GM19395 (cell line): ENCODE results near the gene AGMAT.
A peak's percentile ranks its signal among the peaks of the same experiment; 100 is the strongest.

Source experiments
- ATAC-seq: cut with Tn5 transposase; IDR thresholded peaks from one replicate; pipeline ENCODE4 v1.9.1; 2021; ENCODE audit warnings: mild to moderate bottlenecking, moderate library complexity; ENCODE audit not compliant: unreplicated experiment

AGMAT gene, protein sequence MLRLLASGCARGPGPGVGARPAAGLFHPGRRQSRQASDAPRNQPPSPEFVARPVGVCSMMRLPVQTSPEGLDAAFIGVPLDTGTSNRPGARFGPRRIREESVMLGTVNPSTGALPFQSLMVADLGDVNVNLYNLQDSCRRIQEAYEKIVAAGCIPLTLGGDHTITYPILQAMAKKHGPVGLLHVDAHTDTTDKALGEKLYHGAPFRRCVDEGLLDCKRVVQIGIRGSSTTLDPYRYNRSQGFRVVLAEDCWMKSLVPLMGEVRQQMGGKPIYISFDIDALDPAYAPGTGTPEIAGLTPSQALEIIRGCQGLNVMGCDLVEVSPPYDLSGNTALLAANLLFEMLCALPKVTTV

DNA sequence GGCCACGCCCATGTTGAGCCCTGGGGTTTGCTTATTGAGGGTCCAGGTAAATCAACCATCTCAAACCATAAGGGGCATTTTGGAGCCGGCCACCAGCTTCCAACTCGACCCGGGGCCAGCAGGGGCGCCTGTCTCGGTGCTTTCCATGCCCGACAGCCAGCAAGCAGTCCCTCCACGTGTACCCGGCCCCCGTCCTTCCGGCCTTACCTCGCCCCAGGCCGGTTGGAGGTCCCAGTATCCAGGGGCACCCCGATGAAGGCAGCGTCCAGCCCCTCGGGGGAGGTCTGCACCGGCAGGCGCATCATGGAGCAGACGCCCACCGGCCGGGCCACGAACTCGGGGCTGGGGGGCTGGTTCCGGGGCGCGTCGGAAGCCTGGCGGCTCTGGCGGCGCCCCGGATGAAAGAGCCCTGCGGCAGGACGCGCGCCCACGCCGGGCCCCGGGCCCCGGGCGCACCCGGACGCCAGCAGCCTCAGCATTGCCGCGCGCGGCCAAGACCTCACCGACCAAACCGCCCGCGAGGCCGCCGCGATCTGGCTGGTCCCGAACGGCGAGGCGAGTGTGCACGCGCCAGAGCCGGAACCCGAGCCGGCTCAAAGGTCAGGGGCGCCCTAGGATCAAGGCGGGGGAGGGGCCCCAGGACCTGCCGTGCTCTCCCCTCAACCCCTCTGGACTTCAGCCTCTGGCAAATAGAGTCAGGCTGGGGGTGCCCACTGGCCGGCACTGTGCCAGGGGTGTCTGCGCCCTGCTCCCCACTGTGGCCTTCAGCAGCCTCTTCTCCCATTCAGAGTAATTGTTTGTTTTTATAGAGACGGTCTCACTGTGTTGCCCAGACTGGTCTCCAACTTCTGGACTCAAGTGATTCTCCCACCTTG lies at the start of gene AGMAT:
Gene AGMAT, minus strand, starts transcription at position 563 of the 875 bp plus-strand sequence. Its CDS starts 84 bp downstream, at position 479.
- ATAC-seq: peak; percentile 66

DNA sequence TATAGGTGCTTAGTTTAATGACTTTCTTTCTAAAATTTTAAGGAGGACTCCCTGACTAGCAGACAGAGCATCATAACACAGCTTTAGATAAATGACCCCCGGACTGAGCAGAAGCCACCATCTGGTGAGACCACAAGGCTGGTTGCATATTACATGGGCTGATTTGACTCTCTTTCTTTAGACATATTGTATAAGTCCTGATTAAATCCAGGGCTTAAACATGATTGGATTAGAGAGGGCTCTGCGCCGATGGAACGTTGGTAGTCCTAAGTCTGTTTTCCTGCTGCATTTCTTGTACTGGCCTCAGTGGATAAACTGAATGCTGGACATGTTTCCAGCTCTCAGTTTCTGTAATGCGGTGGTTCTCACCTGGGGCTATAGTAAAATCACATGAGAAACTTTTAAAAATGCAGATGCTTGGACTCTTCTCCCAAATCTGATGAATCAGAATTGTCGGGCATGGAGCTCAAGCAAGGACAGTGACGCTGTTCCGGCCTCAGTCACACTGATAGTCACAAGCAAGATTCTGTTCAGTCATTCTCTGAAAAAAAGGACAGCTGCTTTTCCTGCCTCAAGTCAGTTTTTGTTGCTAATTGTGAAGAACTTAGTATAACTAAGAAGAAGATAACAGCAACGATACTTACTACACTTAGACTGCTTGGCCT lies 49.0 kb upstream of the AGMAT start:
- no peak for ATAC-seq

DNA sequence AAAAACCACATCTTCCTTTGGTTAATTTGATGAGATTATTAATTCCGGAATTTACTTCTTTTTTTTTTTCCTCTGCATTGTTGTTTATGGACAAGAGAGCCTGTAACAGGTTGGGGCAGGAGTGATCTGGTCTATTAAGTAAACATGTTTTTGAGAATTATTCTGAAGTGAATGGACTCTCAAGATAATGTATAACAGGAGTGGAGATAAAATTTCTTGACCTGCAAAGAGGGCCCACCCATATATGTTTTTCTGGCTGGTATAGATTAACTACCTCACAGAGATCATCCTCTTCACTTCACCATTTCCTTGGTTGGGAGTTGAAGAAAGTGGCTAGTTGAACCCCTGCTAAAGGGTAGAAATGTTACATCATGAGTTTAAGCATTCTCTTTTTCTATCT lies 43.2 kb upstream of the AGMAT start:
- peak; percentile 35 for ATAC-seq

DNA sequence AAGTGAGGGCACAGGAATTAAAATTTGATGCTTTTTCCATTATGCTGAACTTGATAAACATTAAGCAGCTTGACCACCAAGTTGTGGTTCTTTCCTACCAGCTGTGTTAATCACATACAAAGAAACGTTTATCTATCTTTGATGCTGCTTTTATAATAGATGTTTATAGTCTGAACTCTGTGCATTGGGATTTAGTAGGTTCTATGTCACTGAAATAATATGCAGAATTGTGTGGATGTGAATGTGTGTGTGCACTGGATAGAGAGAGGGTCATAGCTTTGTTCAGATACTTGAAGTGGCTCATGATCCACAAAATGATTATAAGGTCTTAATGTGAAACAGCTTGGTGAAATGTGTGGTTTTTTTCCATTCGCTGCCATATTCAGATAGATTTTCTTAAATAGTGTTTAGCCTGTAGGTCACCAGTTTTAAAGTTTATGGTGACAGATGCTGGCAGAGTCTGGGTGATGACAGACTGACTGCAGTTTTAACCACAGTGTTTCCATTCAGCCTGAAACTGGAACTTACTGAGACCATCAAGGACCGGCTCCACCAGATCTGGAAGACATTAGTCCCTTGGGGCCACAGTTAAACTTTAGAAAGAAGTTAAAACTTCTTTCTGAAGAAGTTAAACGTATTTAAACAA lies 42.6 kb upstream of the AGMAT start:
- peak; percentile 90 for ATAC-seq

DNA sequence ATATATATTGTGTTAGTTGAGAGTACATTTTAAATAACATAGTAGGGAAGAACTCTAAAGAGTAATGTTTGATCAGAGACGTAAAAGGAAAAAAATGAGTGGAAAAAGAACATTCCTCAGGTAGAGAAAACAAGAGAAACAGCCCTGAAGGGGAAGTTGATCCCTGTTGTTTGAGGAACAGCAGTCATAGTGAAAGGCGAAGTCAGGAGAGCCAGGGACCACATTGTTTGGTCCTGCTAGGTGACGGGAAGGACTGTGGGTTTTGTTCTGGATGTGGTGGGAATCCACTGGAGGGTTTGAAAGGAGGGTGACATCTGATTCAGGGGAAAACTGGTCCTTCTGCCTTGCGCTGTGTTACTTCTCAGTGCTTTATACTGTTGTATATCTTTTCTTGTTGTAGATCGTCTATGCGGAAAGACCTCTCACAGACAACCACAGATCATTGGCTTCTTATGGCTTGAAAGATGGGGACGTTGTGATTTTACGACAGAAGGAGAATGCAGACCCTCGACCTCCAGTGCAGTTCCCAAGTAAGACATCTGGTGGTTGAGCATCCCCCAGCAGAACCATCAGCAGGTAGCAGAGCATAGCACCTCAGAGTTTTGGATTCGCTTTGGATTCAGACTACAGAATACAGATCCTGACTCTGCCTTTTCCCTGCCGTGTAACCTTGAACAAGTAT lies 41.6 kb upstream of the AGMAT start:
- no peak for ATAC-seq

DNA sequence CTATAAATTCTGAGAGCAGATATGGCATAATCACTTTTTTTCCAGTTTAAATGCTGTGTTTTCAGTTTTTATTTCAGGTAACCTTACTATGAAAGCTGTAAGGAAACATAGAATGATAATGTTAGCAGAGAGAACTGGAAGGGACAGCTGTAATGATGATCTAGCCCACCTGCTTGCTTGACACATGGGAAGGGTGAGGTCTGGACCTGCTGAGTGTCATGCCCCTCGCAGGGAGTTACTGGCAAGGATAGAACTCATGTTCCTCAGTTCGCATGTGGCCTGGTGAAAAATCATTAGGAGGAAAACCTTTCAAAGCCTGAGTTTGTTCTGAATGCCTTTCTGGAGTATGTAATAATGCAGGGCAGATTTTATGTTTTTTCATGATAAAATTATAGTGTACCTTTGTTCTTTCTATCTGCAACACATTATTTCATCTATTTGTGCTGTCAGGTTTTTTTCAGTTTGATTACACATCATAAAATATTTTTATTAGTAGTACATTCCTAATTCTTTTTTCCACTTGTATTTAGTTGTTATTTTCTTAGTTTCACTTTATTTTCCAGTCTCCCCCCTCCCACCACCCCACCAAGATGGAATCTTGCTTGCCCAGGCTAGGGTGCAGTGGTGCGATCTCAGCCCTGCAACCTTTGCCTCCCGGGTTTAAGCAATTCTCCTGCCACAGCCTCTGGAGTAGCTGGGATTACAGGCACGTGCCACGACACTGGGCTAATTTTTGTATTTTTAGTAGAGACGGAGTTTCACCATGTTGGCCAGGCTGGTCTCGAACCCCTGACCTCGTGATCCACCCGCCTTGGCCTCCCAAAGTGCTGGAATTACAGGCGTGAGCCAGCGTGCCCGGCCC lies 40.4 kb upstream of the AGMAT start:
- no peak for ATAC-seq

DNA sequence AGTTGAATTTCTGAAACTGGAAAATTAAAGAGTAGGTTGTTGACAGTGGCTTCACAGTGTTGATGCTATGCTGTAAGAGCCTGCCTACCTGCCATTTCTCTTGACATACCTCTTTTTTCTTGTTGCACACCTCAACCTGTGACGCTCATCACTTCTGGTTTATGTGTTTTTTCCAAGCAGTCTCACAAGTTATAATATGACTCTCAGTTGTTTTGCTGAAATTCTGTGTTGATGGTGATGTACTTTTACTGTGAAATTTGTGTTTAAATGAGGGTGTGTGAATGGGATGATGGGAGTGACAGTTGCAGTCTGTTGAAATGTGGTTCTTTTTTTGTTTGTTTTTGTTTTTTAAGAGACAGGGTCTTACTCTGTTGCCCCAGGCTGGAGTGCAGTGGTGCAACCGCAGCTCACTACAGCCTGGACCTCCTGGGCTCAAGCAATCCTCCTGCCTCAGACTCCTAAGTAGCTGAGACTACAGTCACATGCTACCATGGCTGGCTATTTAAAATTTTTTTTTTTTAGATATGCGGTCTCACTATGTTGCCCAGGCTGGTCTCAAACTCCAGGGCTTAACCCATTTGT lies 39.4 kb upstream of the AGMAT start:
- no peak for ATAC-seq

DNA sequence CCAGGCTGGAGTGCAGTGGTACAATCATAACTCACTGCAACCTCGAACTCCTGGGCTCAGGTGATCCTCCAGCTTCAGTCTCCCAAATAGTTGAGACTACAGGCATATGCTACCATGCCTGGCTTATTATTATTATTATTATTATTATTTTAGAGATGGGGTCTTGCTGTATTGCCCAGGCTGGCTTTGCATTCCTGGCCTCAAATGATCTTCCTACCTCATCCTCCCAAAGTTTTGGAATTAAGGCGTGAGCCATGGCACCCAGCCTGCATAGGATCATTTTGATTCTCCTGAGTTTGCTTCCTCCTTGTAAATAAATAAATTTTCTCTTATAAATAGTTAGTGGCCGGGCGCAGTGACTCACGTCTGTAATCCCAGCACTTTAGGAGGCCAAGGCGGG lies 38.6 kb upstream of the AGMAT start:
- no peak for ATAC-seq

DNA sequence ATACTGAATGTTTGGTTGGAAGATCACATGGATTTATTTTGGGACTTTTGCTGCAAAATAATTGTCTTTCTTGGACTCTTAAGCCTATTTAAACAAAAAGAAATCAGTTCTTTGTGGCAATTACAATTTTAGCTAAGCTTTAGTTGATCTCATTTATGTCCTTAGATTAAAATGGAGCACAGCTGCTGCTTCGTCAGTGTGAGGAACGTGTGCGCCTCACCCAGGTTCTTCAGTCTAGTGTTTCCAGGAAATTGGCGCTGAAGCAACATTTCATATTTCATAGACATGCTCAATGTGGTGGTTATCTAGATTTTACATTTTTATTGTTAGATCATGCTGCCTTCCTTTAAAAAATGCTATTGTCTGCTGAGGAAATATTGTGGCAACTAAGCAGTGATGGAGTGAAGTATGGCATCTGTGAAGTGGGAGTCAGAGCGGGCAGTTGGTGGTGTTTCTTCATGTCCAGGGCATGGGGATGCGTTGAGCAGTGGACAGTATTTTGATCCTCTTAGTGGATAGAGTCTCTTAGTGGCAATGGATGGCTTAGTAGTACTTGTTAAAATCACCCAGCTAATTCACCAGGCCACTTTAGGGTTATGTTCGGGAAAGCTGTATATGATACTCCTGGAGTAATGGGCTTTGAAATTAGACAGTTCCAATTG lies 38.0 kb upstream of the AGMAT start:
- ATAC-seq: no peak

DNA sequence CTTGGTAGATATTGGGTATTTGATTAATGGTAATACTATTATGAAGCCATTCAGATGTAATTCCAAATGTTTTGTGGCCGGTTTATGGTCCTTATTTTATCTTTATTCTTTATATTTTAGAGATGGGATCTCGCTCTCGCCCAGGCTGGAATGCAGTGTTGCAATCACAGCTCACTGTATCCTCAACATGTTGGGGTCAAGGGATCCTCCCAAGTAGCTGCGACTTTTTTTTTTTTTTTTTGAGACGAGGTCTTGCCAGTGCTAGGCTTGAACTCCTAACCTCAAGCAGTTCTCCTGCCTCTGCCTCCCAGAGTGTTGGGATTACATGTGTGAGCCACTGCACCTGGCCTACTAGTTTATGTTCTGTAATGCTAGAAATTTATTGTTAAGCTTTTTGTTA lies 37.1 kb upstream of the AGMAT start:
- no peak for ATAC-seq

DNA sequence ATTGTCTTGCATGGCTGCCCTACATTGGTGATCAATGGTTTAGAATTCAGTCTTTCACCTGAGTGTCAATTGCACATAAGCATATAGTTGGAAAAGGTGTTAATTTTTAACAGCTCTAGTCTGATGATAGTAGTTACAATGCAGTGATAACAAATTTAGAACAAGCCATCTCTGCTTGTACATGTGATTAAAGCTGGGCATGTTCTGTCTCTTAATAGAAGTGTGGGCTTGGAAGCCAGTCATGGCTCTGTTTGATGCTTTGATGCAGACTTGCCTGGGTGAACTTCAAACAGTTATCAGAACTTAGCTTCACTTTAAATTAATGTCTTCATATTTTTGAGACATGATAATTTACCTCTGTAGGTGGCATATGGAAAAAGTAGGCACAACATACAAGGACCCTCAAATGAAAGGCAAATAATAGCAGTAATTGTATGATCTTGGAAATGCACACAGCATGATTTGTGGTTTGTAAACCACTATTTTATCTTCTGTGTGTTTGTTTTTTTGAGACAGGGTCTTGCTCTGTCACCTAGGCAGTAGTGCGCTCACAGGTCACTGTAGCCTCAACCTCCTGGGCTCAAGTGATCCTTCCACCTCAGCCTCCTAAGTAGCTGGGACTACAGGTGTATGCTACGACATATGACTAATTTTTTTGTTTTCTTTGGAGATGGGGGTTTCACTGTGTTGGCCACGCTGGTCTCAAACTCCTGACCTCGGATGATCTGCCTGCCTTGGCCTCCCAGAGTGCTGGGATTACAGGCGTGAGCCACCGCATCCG lies 36.2 kb upstream of the AGMAT start:
- ATAC-seq: no peak

DNA sequence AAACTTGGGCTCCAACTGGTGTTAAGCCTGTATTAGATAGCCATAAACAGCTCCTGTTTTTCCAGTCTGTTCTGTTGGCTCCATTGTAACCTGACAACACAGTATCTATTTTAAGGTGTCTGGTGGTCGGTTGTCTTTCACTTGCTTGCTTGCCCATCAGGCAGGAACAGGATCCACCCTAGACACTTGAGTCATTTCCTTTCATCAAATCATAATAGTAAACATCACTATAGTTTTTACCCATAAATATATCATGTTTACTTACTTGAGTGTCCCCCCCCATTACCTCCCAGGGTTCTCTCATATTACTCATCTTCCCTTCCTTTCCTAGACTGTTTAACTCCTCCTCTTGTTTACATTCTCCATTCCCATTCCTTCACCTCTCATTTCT lies 35.3 kb upstream of the AGMAT start:
- ATAC-seq: no peak

DNA sequence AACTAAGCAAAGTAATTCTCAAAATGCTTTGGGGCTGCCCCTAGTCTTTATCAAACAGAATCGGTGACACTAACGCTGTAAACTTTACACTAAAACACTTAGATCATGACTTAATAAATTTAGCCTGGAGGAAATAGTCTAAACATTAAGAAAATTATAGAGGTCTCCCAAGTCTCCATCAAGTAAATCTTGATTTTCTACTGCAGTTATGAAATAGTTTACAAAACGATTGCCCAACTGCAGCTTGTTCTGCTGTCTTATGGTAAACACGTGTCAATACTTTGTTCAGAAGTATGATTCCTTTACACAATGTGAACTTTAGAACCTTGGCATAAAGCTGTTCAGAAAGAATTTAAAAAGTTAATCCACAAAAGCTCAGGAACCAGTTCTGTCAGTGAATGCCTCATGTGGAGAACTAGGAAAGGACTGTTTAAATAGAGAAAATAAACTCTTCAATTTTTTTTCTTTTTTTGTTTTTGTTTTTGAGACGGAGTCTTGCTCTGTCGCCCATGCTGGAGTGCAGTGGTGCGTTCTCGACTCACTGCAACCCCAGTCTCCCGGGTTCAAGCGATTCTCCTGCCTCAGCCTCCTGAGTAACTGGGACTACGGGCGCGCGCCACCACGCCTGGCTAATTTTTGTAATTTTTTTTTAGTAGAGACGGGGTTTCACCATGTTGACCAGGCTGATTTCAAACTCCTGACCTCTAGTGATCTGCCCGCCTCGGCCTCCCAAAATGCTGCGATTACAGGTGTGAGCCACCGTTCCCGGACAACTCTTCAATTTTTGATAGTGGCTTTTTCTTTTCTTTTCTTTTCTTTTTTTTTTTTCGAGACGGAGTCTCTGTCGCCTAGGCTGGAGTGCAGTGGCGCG lies 34.0 kb upstream of the AGMAT start:
- ATAC-seq: no peak

DNA sequence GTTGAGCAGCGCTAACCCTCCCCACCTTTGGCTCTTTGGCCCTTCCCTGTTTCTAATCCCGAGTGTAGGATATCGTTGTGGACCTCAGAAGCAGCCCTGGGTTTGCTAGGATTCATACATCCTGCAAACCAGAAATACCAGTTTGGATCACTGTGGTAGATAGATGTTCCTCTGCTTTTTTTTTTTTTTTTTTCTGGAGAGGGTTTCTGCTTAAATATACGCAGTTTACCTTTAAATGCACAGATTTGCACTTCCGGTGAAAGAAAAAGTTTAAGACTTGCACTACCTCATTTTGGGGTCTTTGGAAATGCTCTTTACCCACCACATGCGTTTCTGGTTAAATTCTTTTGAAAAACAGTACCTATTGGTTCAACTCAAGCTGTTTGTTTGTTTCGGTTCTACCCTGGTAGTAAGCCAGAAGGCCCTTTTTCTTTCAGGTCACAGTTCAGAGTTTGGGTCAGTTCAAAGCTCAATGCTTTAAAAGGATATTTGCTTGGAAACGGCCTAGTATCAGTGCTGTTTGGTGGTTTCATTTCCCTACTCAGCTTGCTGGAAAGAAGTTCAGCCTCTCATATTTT lies 33.3 kb upstream of the AGMAT start:
- ATAC-seq: peak; percentile 56

DNA sequence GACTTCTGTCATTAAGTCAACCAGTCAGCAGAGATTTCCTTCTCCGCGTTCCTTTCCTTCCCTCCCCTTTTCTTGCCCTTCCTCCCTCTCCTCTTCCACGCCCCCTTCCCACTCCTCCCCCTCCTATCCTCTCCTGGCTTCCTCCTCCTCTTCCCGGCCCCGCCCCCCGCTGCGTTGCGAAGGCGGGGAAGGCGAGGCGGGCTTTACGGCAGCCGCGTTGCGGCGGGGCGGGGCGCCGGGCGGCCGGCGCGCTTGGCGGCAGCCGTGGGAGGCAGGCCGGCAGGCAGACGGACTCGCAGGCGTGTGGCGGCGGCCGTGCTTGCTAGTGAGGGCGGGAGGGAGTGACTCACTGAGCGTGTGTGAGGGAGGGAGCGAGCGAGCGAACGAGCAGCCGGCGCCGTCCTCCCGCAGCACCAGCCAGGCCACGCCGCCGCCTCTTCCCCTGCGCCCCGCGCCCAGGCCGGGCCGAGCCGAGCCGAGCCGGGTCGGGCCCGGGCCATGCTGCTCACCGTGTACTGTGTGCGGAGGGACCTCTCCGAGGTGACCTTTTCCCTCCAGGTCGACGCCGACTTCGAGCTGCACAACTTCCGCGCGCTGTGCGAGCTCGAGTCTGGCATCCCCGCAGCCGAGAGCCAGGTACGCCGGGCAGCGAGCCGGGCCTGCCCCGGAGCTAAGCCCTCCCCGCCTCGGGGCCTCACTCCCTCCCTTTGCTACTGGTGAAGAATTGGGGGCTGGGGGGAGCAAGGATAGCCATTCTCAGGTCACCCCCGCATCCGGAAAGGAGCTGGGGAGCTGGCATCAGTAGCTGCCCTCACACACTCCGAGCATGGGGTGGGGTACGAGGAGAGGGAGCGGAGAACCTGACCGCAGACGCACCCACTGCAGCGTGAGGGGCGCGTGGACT lies 32.6 kb upstream of the AGMAT start, which contains the start of gene DDI2:
Gene DDI2, plus strand, starts transcription at position 286 of the 904 bp plus-strand sequence. Its CDS starts 213 bp downstream, at position 499.
- peak; percentile 64 for ATAC-seq
